HepG2 (cell line): Measurements from ENCODE around the gene ANTXRL. TPM values are rescaled to one million over a fixed set of nuclear protein-coding genes. Genes with fewer than 3 reads are reported as not detected.

ENCODE experiments used
- ATAC-seq: fragments of 200-7000 bp; cut with Tn5 transposase; 3 replicates; pipeline ENCODE4 v1.9.1; 2020; ENCODE audit warnings: mild to moderate bottlenecking, moderate library complexity
- BruUV-seq: library from RNA; stranded (reverse); fragments of 400-500 nt; replicated peaks from 2 replicates; lab custom pipeline; 2021; lab: Mats Ljungman, UMichigan
- CTCF ChIA-PET: fragments of 300-600 bp; formaldehyde crosslinking; extraction: SDS; loops from one replicate; lab custom pipeline; 2021; ENCODE audit warnings: low total read pairs, inconsistent platforms, low intra/inter-chr PET ratio; lab: Yijun Ruan, JAX
- POLR2A ChIA-PET: fragments of 350-600 bp; sonication (Branson Sonifier 250); formaldehyde crosslinking; loops from one replicate; lab custom pipeline; 2020; ENCODE audit warnings: antibody characterized with exemption, inconsistent platforms; lab: Yijun Ruan, JAX
- DNase-seq: peaks from one replicate; pipeline ENCODE4 v3.0.0-alpha.2; 2015; ENCODE audit warnings: low spot score
- FAIRE-seq: peaks from 3 replicates; lab custom pipeline; 2011; peaks lifted over from hg19 to GRCh38; lab: Jason Lieb, UNC
- H2AFZ ChIP-seq: one replicate; pipeline ENCODE4 v1.6.1; 2011; ENCODE audit warnings: low read length, inconsistent platforms
- H3K27ac ChIP-seq: fragments of 300-600 bp; 3 replicates; pipeline ENCODE4 v1.8.0; 2011; ENCODE audit warnings: mixed run types, mild to moderate bottlenecking, mixed read lengths, low read length, inconsistent platforms; ENCODE audit not compliant: insufficient read depth; ENCODE audit errors: extremely low read length
- H3K27me3 ChIP-seq, 2 experiments: fragments of 200-600 bp in 1 of 2; 2 replicates in 1 of 2; 3 replicates in 1 of 2; pipeline versions ENCODE4 v1.6.0 to v1.8.0; 2011; ENCODE audit warnings: low read length in 2 of 2, mild to moderate bottlenecking in 2 of 2, moderate library complexity in 2 of 2, inconsistent platforms in 1 of 2; ENCODE audit not compliant: insufficient read depth in 2 of 2, control insufficient read depth in 1 of 2
- H3K36me3 ChIP-seq, 2 experiments: fragments of 200-600 bp in 1 of 2; replicated peaks in 1 of 2; 2 replicates in 1 of 2; 3 replicates in 1 of 2; pipeline versions ENCODE4 v1.5.1 to v1.8.0; 2011; ENCODE audit warnings: low read length in 2 of 2, inconsistent platforms in 1 of 2; ENCODE audit not compliant: insufficient read depth in 2 of 2, control insufficient read depth in 1 of 2
- H3K4me1 ChIP-seq: 2 replicates; pipeline ENCODE4 v1.5.1; 2012; ENCODE audit warnings: low read length, inconsistent platforms; ENCODE audit not compliant: insufficient read depth
- H3K4me2 ChIP-seq: 2 replicates; pipeline ENCODE4 v1.6.0; 2011; ENCODE audit warnings: low read depth, low read length, inconsistent platforms
- H3K4me3 ChIP-seq, 3 experiments: fragments of 200-600 bp in 1 of 3; sonication (generic), shearing (Covaris generic) in 1 of 3; replicated peaks in 1 of 3; 2 replicates each; pipeline ENCODE4 v1.5.1; 2011 to 2016; ENCODE audit warnings: low read length in 3 of 3, inconsistent platforms in 2 of 3, low read depth in 2 of 3, mild to moderate bottlenecking in 2 of 3, control low read depth in 1 of 3, mixed read lengths in 1 of 3; ENCODE audit not compliant: insufficient read depth in 1 of 3
- H3K79me2 ChIP-seq: one replicate; pipeline ENCODE4 v1.6.1; 2011; ENCODE audit warnings: low read length, inconsistent platforms; ENCODE audit not compliant: insufficient read depth
- H3K9ac ChIP-seq: 2 replicates; pipeline ENCODE4 v1.6.0; 2011; ENCODE audit warnings: mild to moderate bottlenecking, low read depth, low read length, inconsistent platforms; ENCODE audit not compliant: insufficient read depth
- H3K9me3 ChIP-seq: 2 replicates; pipeline ENCODE4 v1.5.1; 2012; ENCODE audit warnings: mild to moderate bottlenecking, low read length
- H4K20me1 ChIP-seq: 2 replicates; pipeline ENCODE4 v1.6.0; 2011; ENCODE audit warnings: inconsistent platforms, mild to moderate bottlenecking, low read length, moderate library complexity; ENCODE audit not compliant: insufficient read depth
- KMT2A ChIP-seq: sonication (generic); formaldehyde crosslinking; IDR thresholded peaks from 2 replicates; pipeline ENCODE4 v1.4.0; 2020; ENCODE audit warnings: missing genetic modification reagents
- NFE2L1 ChIP-seq: sonication (generic); formaldehyde crosslinking; IDR thresholded peaks from 2 replicates; pipeline ENCODE4 v1.4.0; 2020; ENCODE audit warnings: missing genetic modification reagents, mild to moderate bottlenecking, borderline replicate concordance
- SAFB2 ChIP-seq: sonication (generic); formaldehyde crosslinking; IDR thresholded peaks from 2 replicates; pipeline ENCODE4 v1.5.1; 2020; ENCODE audit warnings: missing genetic modification reagents, low read depth, mild to moderate bottlenecking, borderline replicate concordance
- SRSF9 ChIP-seq: fragments of 200-400 bp; formaldehyde crosslinking; IDR thresholded peaks from 2 replicates; pipeline ENCODE4 v1.6.1; 2018; ENCODE audit warnings: borderline replicate concordance, mild to moderate bottlenecking, low read depth, low read length; ENCODE audit not compliant: insufficient read depth, poor library complexity, severe bottlenecking
- TBX2 ChIP-seq: sonication (generic); formaldehyde crosslinking; IDR thresholded peaks from 2 replicates; pipeline ENCODE4 v1.5.0; 2020; ENCODE audit warnings: missing genetic modification reagents, mild to moderate bottlenecking, borderline replicate concordance
- ZFYVE20 ChIP-seq: sonication (generic); formaldehyde crosslinking; IDR thresholded peaks from 2 replicates; pipeline ENCODE4 v1.8.0; 2023; ENCODE audit warnings: low read depth, mild to moderate bottlenecking, moderate library complexity, missing genetic modification reagents, borderline replicate concordance
- ZSCAN20 ChIP-seq: sonication (generic); formaldehyde crosslinking; IDR thresholded peaks from 2 replicates; pipeline ENCODE4 v1.4.0; 2020; ENCODE audit warnings: missing genetic modification reagents, mild to moderate bottlenecking, borderline replicate concordance
- WGBS: methylation state at CpG from one replicate; pipeline ENCODE4 v1.1.6; 2017; ENCODE audit warnings: low lambda C conversion rate; 5-methylcytosine and 5-hydroxymethylcytosine counted together
- in situ Hi-C: cut with HindIII; loops from 2 replicates; pipeline ENCODE4 v1.10.0; 2017; ENCODE audit warnings: low pct_unique_long_range_greater_than_20kb; ENCODE audit not compliant: extremely low pct_ligation_motif_present
- intact Hi-C: fragments of 100-400 bp; cut with micrococcal nuclease; formaldehyde crosslinking; loops from one replicate; pipeline ENCODE4 v1.10.0; 2022; ENCODE audit not compliant: unreplicated experiment
- polyA plus RNA-seq, 8 experiments: library from polyadenylated mRNA; depleted of rRNA in 3 of 8; stranded (reverse) in 7 of 8; unstranded in 1 of 8; fragments of >200 nt; fragmentation: Illumina TruSeq in 4 of 8; extraction: Trizol in 4 of 8; gene quantifications; 2 replicates each; pipeline versions ENCODE4 v1.2.1 to v1.2.3, GENCODE V29; 2011 to 2016; ENCODE audit warnings: low read depth in 4 of 8, missing spikeins in 1 of 8, mixed read lengths in 1 of 8; ENCODE audit not compliant: insufficient read depth in 1 of 8
- total RNA-seq, 5 experiments: library from RNA; depleted of rRNA; stranded (reverse); fragments of >200 nt; fragmentation: Illumina TruSeq; extraction: Trizol; gene quantifications; 2 replicates each; pipeline ENCODE4 v1.2.3, GENCODE V29; 2016; ENCODE audit warnings: low read depth in 1 of 5
- TF ChIP-seq, protein P1 (sequence below): sonication (generic); formaldehyde crosslinking; IDR thresholded peaks from 2 replicates; pipeline ENCODE4 v1.4.0; 2020; ENCODE audit warnings: missing genetic modification reagents, borderline replicate concordance
- TF ChIP-seq, protein P2 (sequence below): sonication (generic); formaldehyde crosslinking; IDR thresholded peaks from 2 replicates; pipeline ENCODE4 v1.4.0; 2020; ENCODE audit warnings: missing genetic modification reagents
- TF ChIP-seq, protein P3 (sequence below): IDR thresholded peaks from 2 replicates; pipeline ENCODE4 v1.6.1; 2016; ENCODE audit warnings: missing compliant biosample characterization, missing genetic modification reagents, borderline replicate concordance
- TF ChIP-seq, protein P4 (sequence below): sonication (generic); formaldehyde crosslinking; IDR thresholded peaks from 2 replicates; pipeline ENCODE4 v1.4.0; 2020; ENCODE audit warnings: missing genetic modification reagents

Gene ANTXRL
- total and polyA plus RNA-seq, 2 of the 13 experiments (the other 11 are each of a cell fraction or from before 2014, with no cell fraction given): not detected

DNA sequence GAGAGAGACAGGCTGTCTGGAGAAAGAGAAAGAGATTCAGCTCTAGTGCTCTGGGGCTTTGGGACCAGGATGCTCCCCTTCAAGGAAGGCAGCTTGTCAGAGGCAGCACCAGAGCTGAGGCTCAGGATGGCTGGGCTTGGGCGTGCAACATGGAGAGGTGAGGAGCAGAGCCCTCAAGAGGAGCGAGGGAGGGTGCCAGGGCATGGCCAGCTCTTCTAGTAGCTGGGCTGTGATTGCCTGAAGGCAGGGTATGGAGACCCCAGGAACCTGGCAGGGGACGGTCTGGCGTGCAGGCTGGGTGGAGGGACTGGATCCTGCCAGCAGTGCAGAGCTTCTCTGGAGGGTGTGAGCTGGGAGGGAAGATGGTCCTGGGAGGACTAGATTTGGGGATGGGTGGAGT, 40.2 kb downstream of the ANTXRL start:
- no peak for FAIRE-seq
- ChIA-PET CTCF (no interaction called here), POLR2A (no interaction called here)
- no peak overlapping the region for H3K27ac ChIP-seq
- no peaks in the 10 kb centered on the region for H3K9me3 ChIP-seq
- no peaks in the 10 kb centered on the region for H3K79me2 ChIP-seq
- no peaks in the 10 kb centered on the region for H3K4me1 ChIP-seq
- H4K20me1 ChIP-seq: no peaks in the 10 kb centered on the region
- H3K4me3 ChIP-seq: no peak overlapping the region
- H3K27me3 ChIP-seq: peaks cover 0 to 18% of the 10 kb centered on the region in 2 experiments; a peak in 3 of 5 replicates
- WGBS: 11% methylated on average over 4 of the region's 4 CpGs
- no peak overlapping the region for H2AFZ ChIP-seq
- no peak overlapping the region for H3K9ac ChIP-seq
- no peak overlapping the region for H3K4me2 ChIP-seq
- no TSS peak for BruUV-seq
- TF ChIP-seq SRSF9 (no peak), ZFYVE20 (no peak), SAFB2 (CRISPR knock-in tag) (no peak), NFE2L1 (CRISPR knock-in tag) (no peak), TBX2 (CRISPR knock-in tag) (no peak), ZSCAN20 (CRISPR knock-in tag) (no peak), KMT2A (CRISPR knock-in tag) (no peak)
- TF ChIP-seq, protein P1, sequence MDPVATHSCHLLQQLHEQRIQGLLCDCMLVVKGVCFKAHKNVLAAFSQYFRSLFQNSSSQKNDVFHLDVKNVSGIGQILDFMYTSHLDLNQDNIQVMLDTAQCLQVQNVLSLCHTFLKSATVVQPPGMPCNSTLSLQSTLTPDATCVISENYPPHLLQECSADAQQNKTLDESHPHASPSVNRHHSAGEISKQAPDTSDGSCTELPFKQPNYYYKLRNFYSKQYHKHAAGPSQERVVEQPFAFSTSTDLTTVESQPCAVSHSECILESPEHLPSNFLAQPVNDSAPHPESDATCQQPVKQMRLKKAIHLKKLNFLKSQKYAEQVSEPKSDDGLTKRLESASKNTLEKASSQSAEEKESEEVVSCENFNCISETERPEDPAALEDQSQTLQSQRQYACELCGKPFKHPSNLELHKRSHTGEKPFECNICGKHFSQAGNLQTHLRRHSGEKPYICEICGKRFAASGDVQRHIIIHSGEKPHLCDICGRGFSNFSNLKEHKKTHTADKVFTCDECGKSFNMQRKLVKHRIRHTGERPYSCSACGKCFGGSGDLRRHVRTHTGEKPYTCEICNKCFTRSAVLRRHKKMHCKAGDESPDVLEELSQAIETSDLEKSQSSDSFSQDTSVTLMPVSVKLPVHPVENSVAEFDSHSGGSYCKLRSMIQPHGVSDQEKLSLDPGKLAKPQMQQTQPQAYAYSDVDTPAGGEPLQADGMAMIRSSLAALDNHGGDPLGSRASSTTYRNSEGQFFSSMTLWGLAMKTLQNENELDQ: no peak
- TF ChIP-seq, protein P2, sequence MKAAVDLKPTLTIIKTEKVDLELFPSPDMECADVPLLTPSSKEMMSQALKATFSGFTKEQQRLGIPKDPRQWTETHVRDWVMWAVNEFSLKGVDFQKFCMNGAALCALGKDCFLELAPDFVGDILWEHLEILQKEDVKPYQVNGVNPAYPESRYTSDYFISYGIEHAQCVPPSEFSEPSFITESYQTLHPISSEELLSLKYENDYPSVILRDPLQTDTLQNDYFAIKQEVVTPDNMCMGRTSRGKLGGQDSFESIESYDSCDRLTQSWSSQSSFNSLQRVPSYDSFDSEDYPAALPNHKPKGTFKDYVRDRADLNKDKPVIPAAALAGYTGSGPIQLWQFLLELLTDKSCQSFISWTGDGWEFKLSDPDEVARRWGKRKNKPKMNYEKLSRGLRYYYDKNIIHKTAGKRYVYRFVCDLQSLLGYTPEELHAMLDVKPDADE: no peak
- TF ChIP-seq, protein P3, sequence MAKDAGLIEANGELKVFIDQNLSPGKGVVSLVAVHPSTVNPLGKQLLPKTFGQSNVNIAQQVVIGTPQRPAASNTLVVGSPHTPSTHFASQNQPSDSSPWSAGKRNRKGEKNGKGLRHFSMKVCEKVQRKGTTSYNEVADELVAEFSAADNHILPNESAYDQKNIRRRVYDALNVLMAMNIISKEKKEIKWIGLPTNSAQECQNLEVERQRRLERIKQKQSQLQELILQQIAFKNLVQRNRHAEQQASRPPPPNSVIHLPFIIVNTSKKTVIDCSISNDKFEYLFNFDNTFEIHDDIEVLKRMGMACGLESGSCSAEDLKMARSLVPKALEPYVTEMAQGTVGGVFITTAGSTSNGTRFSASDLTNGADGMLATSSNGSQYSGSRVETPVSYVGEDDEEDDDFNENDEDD (CRISPR knock-in tag): no peak
- TF ChIP-seq, protein P4, sequence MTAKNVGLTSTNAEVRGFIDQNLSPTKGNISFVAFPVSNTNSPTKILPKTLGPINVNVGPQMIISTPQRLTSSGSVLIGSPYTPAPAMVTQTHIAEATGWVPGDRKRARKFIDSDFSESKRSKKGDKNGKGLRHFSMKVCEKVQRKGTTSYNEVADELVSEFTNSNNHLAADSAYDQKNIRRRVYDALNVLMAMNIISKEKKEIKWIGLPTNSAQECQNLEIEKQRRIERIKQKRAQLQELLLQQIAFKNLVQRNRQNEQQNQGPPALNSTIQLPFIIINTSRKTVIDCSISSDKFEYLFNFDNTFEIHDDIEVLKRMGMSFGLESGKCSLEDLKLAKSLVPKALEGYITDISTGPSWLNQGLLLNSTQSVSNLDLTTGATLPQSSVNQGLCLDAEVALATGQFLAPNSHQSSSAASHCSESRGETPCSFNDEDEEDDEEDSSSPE (CRISPR knock-in tag): no peak
- H3K36me3 ChIP-seq: no peaks in the 10 kb centered on the region
- in situ Hi-C loops (no loop called here), intact Hi-C loops (no loop called here)
- DNase-seq: no peak
- ATAC-seq: no peak
